ENCODE data around the gene JAKMIP2. TPM values are rescaled to one million over a fixed set of nuclear protein-coding genes. Genes with fewer than 3 reads are reported as not detected.

Gene JAKMIP2
- polyA plus RNA-seq, 3 donors from 2014 or later: 1.5 to 18.4 (median 5.4) TPM

GRCh38 chr5:147776989-147777388, 5.5 kb downstream of the JAKMIP2 start:
- H3K4me3 Mint-ChIP-seq: no peak overlapping the region
- H3K4me1 Mint-ChIP-seq: peaks cover 25 to 32% of the 10 kb centered on the region in 2 donors
- peaks cover 0 to 9% (median 4%) of the 10 kb centered on the region in 3 donors for H3K36me3 Mint-ChIP-seq
- H3K27ac Mint-ChIP-seq: no peak overlapping the region
- H3K27me3 Mint-ChIP-seq (ENCODE audit: low read depth in 3 of 3): peaks cover 0 to 1% (median under 1%) of the 10 kb centered on the region in 3 donors
- no peaks in the 10 kb centered on the region for H3K9me3 Mint-ChIP-seq
- no peak for DNase-seq

- Mint-ChIP-seq H3K4me3 (no peak overlapping the region), H3K4me1 (peaks cover 0 to 10% of the 10 kb centered on the region in 2 donors), H3K27me3 (ENCODE audit: low read depth in 3 of 3) (no peaks in the 10 kb centered on the region), H3K36me3 (peaks cover 4 to 9% (median 4%) of the 10 kb centered on the region in 3 donors), H3K27ac (no peak overlapping the region), H3K9me3 (no peaks in the 10 kb centered on the region)
- no peak for DNase-seq
Observed at GRCh38 chr5:147773587-147773986, 8.9 kb downstream of the JAKMIP2 start.

GRCh38 chr5:147773139-147773538, 9.4 kb downstream of the JAKMIP2 start:
- Mint-ChIP-seq H3K27ac (no peak overlapping the region), H3K27me3 (ENCODE audit: low read depth in 3 of 3) (no peaks in the 10 kb centered on the region), H3K36me3 (peaks cover 4 to 9% (median 4%) of the 10 kb centered on the region in 3 donors), H3K4me3 (no peak overlapping the region), H3K4me1 (peaks cover 0 to 10% of the 10 kb centered on the region in 2 donors), H3K9me3 (no peaks in the 10 kb centered on the region)
- no peak for DNase-seq

- no peak for DNase-seq
- Mint-ChIP-seq H3K36me3 (peaks cover 0 to 4% (median 0%) of the 10 kb centered on the region in 3 donors), H3K27ac (peak overlapping the region in 2 of 6 donors; percentile 10 to 14), H3K9me3 (no peaks in the 10 kb centered on the region), H3K27me3 (ENCODE audit: low read depth in 3 of 3) (no peaks in the 10 kb centered on the region), H3K4me1 (peaks cover 20 to 25% of the 10 kb centered on the region in 2 donors), H3K4me3 (no peak overlapping the region)
Observed at GRCh38 chr5:147767048-147767447, 15.5 kb downstream of the JAKMIP2 start.

GRCh38 chr5:147763791-147764525, 18.6 kb downstream of the JAKMIP2 start:
- H3K27me3 Mint-ChIP-seq (ENCODE audit: low read depth in 3 of 3): no peaks in the 10 kb centered on the region
- no peak for DNase-seq
- no peaks in the 10 kb centered on the region for H3K36me3 Mint-ChIP-seq
- peaks cover 20 to 26% of the 10 kb centered on the region in 2 donors for H3K4me1 Mint-ChIP-seq
- no peaks in the 10 kb centered on the region for H3K9me3 Mint-ChIP-seq
- H3K4me3 Mint-ChIP-seq: no peak overlapping the region
- no peak overlapping the region for H3K27ac Mint-ChIP-seq

GRCh38 chr5:147760086-147760875, 22.2 kb downstream of the JAKMIP2 start:
- peaks cover 6 to 26% of the 10 kb centered on the region in 2 donors for H3K4me1 Mint-ChIP-seq
- no peak for DNase-seq
- H3K27ac Mint-ChIP-seq: no peak overlapping the region
- H3K4me3 Mint-ChIP-seq: no peak overlapping the region
- H3K36me3 Mint-ChIP-seq: no peaks in the 10 kb centered on the region
- no peaks in the 10 kb centered on the region for H3K27me3 Mint-ChIP-seq (ENCODE audit: low read depth in 3 of 3)
- H3K9me3 Mint-ChIP-seq: no peaks in the 10 kb centered on the region

GRCh38 chr5:147759441-147759840, 23.1 kb downstream of the JAKMIP2 start:
- no peaks in the 10 kb centered on the region for H3K36me3 Mint-ChIP-seq
- no peak overlapping the region for H3K27ac Mint-ChIP-seq
- no peaks in the 10 kb centered on the region for H3K27me3 Mint-ChIP-seq (ENCODE audit: low read depth in 3 of 3)
- no peaks in the 10 kb centered on the region for H3K9me3 Mint-ChIP-seq
- H3K4me3 Mint-ChIP-seq: no peak overlapping the region
- H3K4me1 Mint-ChIP-seq: peaks cover 10 to 28% of the 10 kb centered on the region in 2 donors
- no peak for DNase-seq

- no peak overlapping the region for H3K4me3 Mint-ChIP-seq
- peaks cover 28 to 33% of the 10 kb centered on the region in 2 donors for H3K4me1 Mint-ChIP-seq
- H3K36me3 Mint-ChIP-seq: peaks cover 0 to 9% (median 5%) of the 10 kb centered on the region in 3 donors
- no peaks in the 10 kb centered on the region for H3K27me3 Mint-ChIP-seq (ENCODE audit: low read depth in 3 of 3)
- no peak for DNase-seq
- no peak overlapping the region for H3K27ac Mint-ChIP-seq
- H3K9me3 Mint-ChIP-seq: no peaks in the 10 kb centered on the region
Observed at GRCh38 chr5:147756566-147756965, 26.0 kb downstream of the JAKMIP2 start.

- Mint-ChIP-seq H3K27ac (peak overlapping the region in 1 of 6 donors; percentile 41), H3K4me1 (peaks cover 40 to 44% of the 10 kb centered on the region in 2 donors)
Observed at GRCh38 chr5:147754372-147755122, 28.0 kb downstream of the JAKMIP2 start.

GRCh38 chr5:147753765-147754164, 28.8 kb downstream of the JAKMIP2 start:
- no peak overlapping the region for H3K4me3 Mint-ChIP-seq
- peaks cover 46 to 48% of the 10 kb centered on the region in 2 donors for H3K4me1 Mint-ChIP-seq
- peaks cover 0 to under 1% (median 0%) of the 10 kb centered on the region in 3 donors for H3K27me3 Mint-ChIP-seq (ENCODE audit: low read depth in 3 of 3)
- H3K27ac Mint-ChIP-seq: no peak overlapping the region
- DNase-seq: no peak
- no peaks in the 10 kb centered on the region for H3K9me3 Mint-ChIP-seq
- H3K36me3 Mint-ChIP-seq: peaks cover 0 to 19% (median 6%) of the 10 kb centered on the region in 3 donors

More at GRCh38 chr5:147754372-147755122, 28.0 kb downstream of the JAKMIP2 start:
- Mint-ChIP-seq H3K4me3 (no peak overlapping the region), H3K36me3 (peaks cover 0 to 19% (median 6%) of the 10 kb centered on the region in 3 donors), H3K9me3 (no peaks in the 10 kb centered on the region), H3K27me3 (ENCODE audit: low read depth in 3 of 3) (no peaks in the 10 kb centered on the region)
- DNase-seq: no peak

- H3K27ac Mint-ChIP-seq: peak overlapping the region in 1 of 6 donors; percentile 4
- H3K36me3 Mint-ChIP-seq: peaks cover 0 to 19% (median 6%) of the 10 kb centered on the region in 3 donors
- no peak for DNase-seq
- peaks cover 0 to 2% (median 0%) of the 10 kb centered on the region in 3 donors for H3K27me3 Mint-ChIP-seq (ENCODE audit: low read depth in 3 of 3)
- H3K4me1 Mint-ChIP-seq: peaks cover 46 to 47% of the 10 kb centered on the region in 2 donors
- H3K4me3 Mint-ChIP-seq: no peak overlapping the region
- no peaks in the 10 kb centered on the region for H3K9me3 Mint-ChIP-seq
Observed at GRCh38 chr5:147752666-147753290, 29.8 kb downstream of the JAKMIP2 start.

- H3K27me3 Mint-ChIP-seq (ENCODE audit: low read depth in 3 of 3): peaks cover 0 to 2% (median 0%) of the 10 kb centered on the region in 3 donors
- H3K9me3 Mint-ChIP-seq: no peaks in the 10 kb centered on the region
- peaks cover 0 to 19% (median 6%) of the 10 kb centered on the region in 3 donors for H3K36me3 Mint-ChIP-seq
- H3K4me3 Mint-ChIP-seq: no peak overlapping the region
- peaks cover 46 to 47% of the 10 kb centered on the region in 2 donors for H3K4me1 Mint-ChIP-seq
- peak overlapping the region in 1 of 6 donors; percentile 14 for H3K27ac Mint-ChIP-seq
- DNase-seq: no peak
Observed at GRCh38 chr5:147752033-147752432, 30.5 kb downstream of the JAKMIP2 start.

All from immature natural killer cell (primary cell).